HEK293 (cell line): ENCODE data around the gene SCYL1.

ENCODE experiments used
- CTCF ChIP-seq: fragments of 450-650 bp; formaldehyde crosslinking; IDR thresholded peaks from 2 replicates; pipeline ENCODE4 v1.5.1; 2016; ENCODE audit warnings: missing biosample characterization, missing genetic modification characterization
- SP2 ChIP-seq: fragments of 450-650 bp; formaldehyde crosslinking; IDR thresholded peaks from 2 replicates; pipeline ENCODE4 v1.5.1; 2016; ENCODE audit warnings: missing biosample characterization, missing genetic modification characterization
- ZBTB8A ChIP-seq: fragments of 450-650 bp; formaldehyde crosslinking; IDR thresholded peaks from 2 replicates; pipeline ENCODE4 v1.5.1; 2016; ENCODE audit warnings: missing biosample characterization, missing genetic modification characterization
- ZNF366 ChIP-seq: fragments of 450-650 bp; formaldehyde crosslinking; conservative IDR thresholded peaks from 2 replicates; pipeline ENCODE4 v1.5.1; 2016; ENCODE audit warnings: missing biosample characterization, missing genetic modification characterization
- ZNF488 ChIP-seq: fragments of 450-650 bp; formaldehyde crosslinking; IDR thresholded peaks from 2 replicates; pipeline ENCODE4 v1.5.1; 2016; ENCODE audit warnings: missing biosample characterization, missing genetic modification characterization
- ZNF639 ChIP-seq: fragments of 450-650 bp; formaldehyde crosslinking; IDR thresholded peaks from 2 replicates; pipeline ENCODE4 v1.5.1; 2016; ENCODE audit warnings: missing biosample characterization, missing genetic modification characterization
- ZNF677 ChIP-seq: fragments of 450-650 bp; IDR thresholded peaks from 2 replicates; pipeline ENCODE4 v1.5.0; 2018; ENCODE audit warnings: missing biosample characterization, mild to moderate bottlenecking, missing genetic modification characterization, moderate library complexity

- TF ChIP-seq CTCF (tag by site-specific recombination) (0 out of 2 replicates have a peak, but pooled peaks have one; percentile 19), SP2 (tag by site-specific recombination) (no peak), ZBTB8A (tag by site-specific recombination) (no peak), ZNF488 (no peak), ZNF639 (tag by site-specific recombination) (no peak), ZNF366 (no peak), ZNF677 (tag by site-specific recombination) (no peak)
These were observed 5.2 kb downstream of the SCYL1 start for GRCh38 chr11:65530157-65530496.
